HAP-1 (cell line): ENCODE data around the gene OR2T33.

ENCODE experiments used
- DNase-seq, 2 experiments: peaks; one replicate each; pipeline ENCODE4 v3.0.0-alpha.2; 2016 to 2020; ENCODE audit warnings: low spot score in 2 of 2
- H3K27me3 ChIP-seq: fragments of 250-450 bp; sonication (Bioruptor Pico); 2 replicates; pipeline ENCODE4 v1.5.1; 2020; ENCODE audit warnings: low read depth, mild to moderate bottlenecking, moderate library complexity
- H3K36me3 ChIP-seq: fragments of 250-450 bp; sonication (Bioruptor Pico); replicated peaks from 2 replicates; pipeline ENCODE4 v1.5.1; 2020; ENCODE audit warnings: mild to moderate bottlenecking
- H3K4me1 ChIP-seq: fragments of 250-450 bp; sonication (Bioruptor Pico); 2 replicates; pipeline ENCODE4 v1.5.1; 2020; ENCODE audit warnings: mild to moderate bottlenecking
- H3K4me3 ChIP-seq: fragments of 250-450 bp; sonication (Bioruptor Pico); 2 replicates; pipeline ENCODE4 v1.5.1; 2020; ENCODE audit warnings: mild to moderate bottlenecking, moderate library complexity
- H3K9me3 ChIP-seq: fragments of 250-450 bp; sonication (Bioruptor Pico); 2 replicates; pipeline ENCODE4 v1.5.1; 2020; ENCODE audit warnings: mild to moderate bottlenecking, moderate library complexity
- in situ Hi-C: fragments of 300-500 bp; cut with MboI; formaldehyde crosslinking; loops from 3 replicates; pipeline ENCODE4 v1.14.3; 2020; ENCODE audit warnings: low sequenced_read_pairs, inconsistent platforms, mixed read lengths

Gene OR2T33

DNA sequence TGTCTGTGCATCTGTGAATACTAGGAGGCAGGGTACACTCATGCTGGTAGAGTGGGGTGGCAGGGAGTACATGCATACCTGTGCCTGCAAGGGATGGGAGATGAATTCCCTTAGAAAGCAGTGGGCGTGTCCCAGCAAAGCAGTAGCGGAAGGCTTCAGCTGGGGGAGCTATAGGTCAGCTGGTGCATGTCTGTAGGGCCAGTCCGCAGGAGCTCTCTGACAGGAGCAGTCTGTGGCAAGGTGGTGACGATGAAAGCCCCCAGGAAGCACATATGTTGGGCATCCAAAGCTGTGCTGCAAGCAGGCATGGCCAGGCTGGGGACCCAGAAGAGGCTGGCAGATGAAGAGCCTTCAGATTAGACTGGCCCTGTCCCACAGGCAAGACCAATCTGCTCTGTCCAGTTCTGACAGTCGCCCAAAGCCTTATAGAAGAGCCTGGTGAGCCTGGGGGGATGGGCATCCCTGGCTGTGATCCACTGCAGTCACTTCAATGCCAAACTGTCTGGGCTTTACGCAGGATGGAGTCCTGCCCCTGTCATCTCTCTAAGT lies 48.3 kb downstream of the OR2T33 start:
- no peak overlapping the region for H3K4me3 ChIP-seq

GRCh38 chr1:248225537-248225936 lies 52.2 kb downstream of the OR2T33 start:
- in situ Hi-C loops: no loop called here
- Histone ChIP-seq H3K27me3 (no peaks in the 10 kb centered on the region), H3K4me1 (no peaks in the 10 kb centered on the region), H3K36me3 (no peaks in the 10 kb centered on the region), H3K4me3 (no peak overlapping the region), H3K9me3 (no peaks in the 10 kb centered on the region)
- no peak for DNase-seq

More for the DNA sequence above, 48.3 kb downstream of the OR2T33 start:
- in situ Hi-C loops: no loop called here
- DNase-seq: no peak
- Histone ChIP-seq H3K9me3 (no peaks in the 10 kb centered on the region), H3K27me3 (no peaks in the 10 kb centered on the region), H3K36me3 (no peaks in the 10 kb centered on the region), H3K4me1 (no peaks in the 10 kb centered on the region)
